GM08714 (cell line): ENCODE data around the gene PACSIN1.

ENCODE experiments used
- H3K4me3 ChIP-seq: fragments of 200-500 bp; sonication (Bioruptor generic); 2 replicates; pipeline ENCODE4 v1.5.1; 2014; ENCODE audit warnings: mild to moderate bottlenecking, low read length, inconsistent platforms
- ZNF274 ChIP-seq: IDR thresholded peaks from 2 replicates; pipeline ENCODE4 v1.6.1; 2012; ENCODE audit warnings: mild to moderate bottlenecking, low read depth, low read length

The PACSIN1 gene

DNA sequence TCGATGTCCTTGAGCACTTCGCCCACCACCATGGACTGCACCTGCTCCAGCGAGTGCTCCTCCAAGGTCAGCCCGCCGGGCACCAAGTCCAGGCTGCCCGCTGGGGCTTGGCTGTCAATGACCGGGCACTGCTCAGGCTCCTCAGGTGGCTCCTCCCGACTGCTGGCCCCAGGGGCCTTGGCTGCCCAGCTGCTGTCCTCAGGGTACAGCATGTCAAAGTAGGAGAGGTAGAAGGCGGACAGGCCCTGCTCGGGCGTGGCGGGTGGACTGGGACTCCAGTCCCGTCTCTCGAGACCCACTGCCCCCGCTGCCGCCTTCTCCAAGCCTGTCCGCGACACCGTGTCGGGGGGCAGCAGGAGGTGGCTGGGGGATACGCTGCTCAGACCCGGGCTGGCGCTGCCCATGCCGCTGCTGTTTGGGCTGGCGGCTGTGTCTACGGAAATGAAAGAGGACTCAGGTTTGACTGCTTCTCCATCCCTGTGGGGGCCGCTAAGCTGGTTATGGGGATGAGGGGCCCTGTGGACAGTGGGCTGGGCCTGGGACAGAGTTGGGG, 78.3 kb downstream of the PACSIN1 start:
- H3K4me3 ChIP-seq, result no peak overlapping the region
- TF ChIP-seq ZNF274, result no peak

DNA sequence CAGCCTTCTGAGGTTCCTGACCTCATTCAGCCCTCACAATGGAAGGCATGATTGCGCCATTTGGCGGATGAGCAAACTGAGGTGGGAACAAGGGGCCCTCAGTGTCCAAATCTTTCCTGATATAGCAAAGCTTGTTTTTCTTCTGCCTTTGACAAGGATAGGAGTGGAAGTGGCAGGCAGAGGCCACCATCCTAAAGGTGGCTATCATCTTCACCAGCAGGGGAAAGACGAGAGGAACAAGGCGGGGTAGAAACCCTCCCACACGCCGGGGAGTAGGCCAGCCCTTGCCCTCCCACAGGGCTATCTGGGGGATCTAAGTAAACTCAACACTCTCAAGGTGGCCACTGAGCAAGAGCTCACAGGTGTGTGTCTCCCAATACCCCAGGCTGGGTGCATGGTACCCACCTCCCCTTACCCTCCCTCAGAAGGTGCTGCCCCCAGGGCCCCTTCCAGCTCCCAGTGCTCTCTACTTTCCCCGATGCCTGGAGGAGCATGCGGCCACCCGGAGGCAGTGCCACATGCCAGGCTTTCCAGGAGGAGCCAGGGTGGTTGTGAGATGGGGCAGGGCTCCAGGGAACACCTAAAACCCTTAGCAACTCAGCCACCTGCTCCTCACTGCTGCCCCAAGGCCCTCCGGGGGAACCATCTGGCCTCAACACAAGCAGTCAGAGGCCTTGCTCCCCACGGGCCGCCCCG, 79.0 kb downstream of the PACSIN1 start:
- no peak for TF ChIP-seq ZNF274
- no peak overlapping the region for H3K4me3 ChIP-seq

DNA sequence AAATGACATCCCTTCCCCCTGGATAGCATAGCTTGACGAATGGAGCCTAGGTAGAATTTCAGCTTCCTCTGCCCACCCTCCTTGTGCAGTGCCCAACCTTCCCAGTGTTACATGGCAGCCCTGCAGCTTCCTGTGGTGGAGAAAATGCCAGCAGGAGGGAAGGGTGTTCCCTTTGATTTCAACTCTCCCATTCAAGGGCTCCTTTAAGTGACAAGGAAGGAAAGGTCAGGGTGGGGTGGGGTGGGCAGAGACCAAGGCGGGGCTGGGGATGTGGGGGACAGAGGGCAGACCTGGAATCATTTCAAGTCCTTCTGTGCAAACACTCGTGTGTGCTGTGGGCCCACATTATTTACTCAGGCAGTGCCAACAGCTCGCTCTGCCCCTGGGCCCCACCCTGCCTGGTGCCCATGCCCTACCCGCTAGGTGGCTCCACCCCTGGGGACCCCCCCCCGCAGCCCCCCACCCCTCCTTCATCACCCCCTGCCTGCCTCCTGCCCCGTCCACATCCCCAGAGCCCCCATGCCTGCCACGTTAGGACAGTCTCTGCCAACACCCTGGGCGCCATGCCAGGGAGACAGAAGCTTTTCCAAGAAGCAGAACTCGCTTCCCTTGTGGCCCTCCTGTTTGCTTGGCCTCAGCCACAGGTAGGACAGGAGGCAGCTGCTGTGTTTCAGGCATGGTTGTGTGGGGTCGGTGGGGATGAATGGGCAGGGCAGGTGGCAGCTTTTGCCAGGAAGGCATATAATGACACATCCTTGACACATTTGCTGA, 80.9 kb downstream of the PACSIN1 start:
- TF ChIP-seq ZNF274, result no peak
- no peak overlapping the region for H3K4me3 ChIP-seq

DNA sequence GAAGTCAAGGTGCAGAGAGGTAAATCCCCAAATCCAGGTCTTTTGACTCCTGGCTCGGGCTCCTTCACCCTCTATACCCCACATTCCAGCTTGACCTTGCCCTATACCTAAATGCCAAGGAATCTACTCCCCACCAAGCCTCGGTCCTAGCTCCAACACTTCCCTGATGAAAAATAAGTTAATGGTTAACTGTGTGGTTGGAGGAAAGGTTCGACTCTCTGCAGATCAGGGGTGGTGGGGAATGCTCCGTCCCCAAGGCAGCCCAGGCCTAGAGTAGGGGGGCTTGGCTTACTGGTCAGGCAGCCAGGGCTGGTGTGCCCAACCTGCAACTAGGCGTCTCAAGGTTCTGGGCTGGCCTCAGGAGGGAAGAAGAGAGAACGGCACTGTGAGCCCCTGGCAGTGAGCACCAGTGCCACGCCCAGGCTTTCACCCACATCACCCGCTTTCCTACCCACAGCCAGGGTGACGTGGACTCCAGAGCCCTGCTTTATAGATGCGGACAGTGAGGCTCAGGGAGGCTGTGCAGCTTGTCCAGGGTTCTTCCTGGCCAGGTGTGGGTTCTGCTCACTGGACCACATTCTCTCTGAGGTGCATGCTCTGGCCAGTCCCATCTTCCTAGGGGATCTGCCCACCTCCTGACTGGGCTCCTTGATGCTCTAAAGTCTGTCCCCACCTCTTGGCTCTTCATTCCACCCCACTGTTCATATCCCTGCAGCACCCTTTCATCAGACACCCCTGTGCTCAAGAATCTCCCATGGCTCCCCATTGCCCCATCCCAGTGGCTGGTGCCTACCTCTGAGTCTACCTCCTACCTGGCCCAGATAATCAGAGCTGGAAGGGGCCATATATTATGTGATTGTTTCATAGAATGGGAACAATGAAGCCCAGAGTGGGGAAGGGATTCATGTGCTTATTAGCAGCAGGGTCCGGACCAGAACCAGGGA, 82.1 kb downstream of the PACSIN1 start:
- no peak for TF ChIP-seq ZNF274

DNA sequence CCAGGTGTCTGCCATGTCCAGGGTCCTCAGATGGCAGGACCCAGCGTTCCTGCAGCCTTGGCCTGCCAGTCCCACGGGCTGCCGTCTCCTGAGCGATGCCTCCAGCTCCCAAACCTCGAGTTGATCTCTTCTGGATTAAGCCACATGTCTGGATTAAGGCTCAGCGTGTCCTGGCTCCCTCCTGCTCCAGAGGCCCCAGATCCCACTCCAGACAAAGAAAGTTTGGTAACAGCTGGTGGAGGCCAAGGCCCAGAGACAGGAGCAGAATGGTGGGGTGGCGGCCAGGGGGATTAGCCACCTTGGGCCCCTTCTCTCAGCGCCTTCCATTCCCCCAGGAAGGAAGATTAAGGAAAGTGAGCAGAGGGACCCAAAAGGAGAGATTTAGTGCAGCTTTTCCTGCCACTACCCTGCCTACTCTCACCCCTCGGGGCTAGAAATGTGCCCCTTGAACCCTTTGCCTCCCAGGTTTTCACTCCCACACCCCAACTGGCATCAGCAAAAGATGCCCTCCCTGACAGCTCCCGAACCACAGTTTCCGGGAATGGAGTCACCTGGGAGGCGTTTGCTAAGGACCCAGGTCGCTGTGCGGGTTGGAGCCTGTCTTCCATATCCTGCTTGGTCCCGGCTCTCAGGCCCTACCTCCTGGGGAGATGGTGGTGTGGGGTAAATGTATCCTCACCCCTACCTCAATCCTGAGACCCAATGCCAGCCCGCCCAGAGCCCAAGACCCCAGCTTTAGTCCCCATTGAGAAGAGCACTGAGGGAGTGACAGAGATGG, 83.3 kb downstream of the PACSIN1 start:
- H3K4me3 ChIP-seq, result no peak overlapping the region
- TF ChIP-seq ZNF274, result no peak

More for the DNA sequence above, 82.1 kb downstream of the PACSIN1 start:
- H3K4me3 ChIP-seq, result no peak overlapping the region

DNA sequence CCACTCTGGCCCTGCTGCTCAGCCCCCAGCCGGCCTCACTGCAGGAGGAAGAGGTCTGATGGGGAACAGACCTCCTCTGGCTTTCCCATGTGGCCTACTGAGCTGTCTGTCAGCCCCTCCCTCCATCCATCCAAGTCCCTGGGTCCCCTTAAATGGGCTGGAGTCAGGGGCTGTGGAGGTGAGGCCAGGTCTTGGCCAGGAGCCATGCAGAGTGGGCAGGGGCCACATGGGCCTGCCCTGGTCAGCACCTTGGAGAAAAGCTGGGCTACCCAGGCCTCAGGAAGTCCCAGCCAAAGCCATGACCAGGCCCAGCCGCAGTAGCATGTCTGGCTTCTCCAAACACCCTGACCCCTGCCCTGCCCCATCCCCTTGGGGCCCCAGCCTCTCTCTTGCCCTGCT, 83.9 kb downstream of the PACSIN1 start:
- H3K4me3 ChIP-seq, result no peak overlapping the region
- no peak for TF ChIP-seq ZNF274

DNA sequence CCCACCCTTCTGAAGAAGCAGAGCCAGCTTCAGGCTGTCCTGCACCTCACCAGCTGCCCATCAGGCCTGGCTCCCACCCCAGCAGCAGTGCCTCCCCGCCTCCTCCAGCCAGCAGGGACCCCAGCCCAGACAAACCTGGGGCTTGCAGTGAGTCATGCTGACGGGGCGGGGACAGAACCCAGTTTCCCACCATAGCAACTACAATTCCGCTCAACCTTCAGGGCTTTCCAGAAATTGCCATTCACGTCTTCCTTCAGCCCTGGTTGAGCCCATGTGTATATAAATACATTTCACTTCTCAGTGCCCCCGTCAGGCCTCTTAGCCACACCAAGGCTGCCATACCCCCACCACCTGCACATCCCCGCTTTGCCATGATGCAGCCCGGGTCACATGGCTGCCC, 85.8 kb downstream of the PACSIN1 start:
- no peak overlapping the region for H3K4me3 ChIP-seq
- no peak for TF ChIP-seq ZNF274

DNA sequence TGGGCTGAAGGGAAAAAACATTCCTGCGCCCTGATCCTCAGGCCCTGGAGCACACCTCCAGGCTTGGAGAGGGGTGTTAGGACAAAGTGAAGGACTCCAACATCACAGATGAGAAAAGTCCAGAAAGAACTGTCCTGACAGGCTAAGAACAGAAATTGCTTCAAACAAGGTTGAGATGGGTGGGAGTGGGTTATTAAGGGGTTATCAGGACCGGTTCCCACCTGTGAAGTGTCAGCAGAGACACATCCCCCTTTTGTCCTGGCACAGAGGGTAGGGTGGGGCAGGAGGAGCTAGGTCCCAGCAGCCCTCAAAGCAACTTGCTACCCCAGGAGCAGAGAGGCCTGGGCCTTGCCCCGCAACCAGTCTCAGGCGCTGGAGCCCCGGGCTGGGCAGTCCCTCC, 86.7 kb downstream of the PACSIN1 start:
- H3K4me3 ChIP-seq, result no peak overlapping the region

DNA sequence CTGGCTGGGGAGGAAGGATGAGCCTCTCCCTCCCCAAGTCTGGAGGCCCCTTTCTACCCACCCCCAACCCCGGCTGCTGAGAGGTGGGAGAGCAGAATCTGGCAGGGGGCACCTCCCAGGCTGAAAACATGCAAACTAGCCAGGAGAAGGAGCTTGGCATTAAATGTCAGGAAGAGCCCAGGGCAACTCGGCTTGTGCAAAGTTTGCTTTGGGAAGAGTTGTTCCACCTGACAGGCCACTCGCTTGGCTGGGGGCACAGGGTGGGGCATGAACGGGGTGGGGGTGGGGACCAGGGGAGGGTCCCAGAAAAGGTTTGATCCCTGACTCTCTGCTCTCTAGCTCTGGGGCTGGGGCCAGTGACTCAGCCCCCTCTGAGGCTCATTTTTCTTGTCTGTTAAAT, 87.3 kb downstream of the PACSIN1 start:
- H3K4me3 ChIP-seq, result no peak overlapping the region

More for the DNA sequence above, 86.7 kb downstream of the PACSIN1 start:
- TF ChIP-seq ZNF274, result no peak

DNA sequence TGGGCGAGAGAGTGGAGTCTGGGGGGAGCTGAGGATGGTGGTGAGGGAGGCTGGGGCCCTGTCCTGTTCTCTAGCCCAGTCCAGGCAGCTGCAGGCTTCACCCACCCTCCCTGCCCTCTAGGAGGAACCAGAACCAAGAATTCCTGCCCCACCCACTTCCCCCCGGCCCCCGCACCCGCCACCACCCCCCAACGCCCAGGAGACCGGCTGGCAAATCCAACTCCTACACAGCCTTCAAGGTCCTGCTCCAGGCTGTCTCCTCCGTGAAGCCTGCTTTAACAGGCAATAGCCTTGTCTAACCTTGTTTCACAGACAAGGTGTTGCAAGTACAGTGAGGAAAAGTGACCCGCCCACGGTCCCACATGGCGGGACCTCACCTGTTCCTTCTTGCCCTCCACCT, 87.9 kb downstream of the PACSIN1 start:
- TF ChIP-seq ZNF274, result no peak
- H3K4me3 ChIP-seq, result no peak overlapping the region

More for the DNA sequence above, 87.3 kb downstream of the PACSIN1 start:
- no peak for TF ChIP-seq ZNF274

DNA sequence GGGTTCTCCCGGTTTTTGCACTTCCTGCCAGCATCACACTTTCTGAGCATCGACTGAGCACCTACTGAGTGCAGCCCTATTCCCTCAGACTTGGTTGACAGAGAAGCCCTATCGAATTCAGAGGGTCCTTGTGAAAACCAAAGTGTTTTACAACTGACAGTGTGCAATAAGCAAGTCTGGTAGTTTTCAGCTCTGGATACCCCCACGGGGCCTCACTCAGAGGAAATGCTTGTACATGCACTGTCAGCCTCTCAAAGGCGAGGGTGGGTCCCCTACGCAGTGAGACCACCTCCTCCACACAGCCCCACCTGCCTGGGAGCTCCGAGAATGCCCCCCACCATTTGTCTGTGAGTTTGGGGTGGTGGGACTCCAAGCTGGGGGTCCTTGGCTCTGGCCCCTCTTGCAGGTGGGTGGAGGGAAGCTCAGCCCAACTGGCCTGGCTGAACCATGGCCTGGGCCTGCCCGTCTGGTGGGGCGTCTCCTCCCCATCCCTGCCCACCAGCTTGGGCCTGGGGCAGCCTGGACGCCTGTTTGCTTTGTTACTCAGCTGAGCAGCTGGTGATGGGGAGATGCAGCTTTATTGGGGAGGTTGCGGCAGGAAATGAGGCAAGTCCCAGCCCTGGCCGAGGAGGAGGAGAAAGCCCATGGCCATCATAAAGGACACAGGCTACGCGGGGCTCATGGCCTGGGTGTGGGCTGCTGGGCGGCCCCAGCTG, 88.6 kb downstream of the PACSIN1 start:
- TF ChIP-seq ZNF274, result no peak
- no peak overlapping the region for H3K4me3 ChIP-seq

DNA sequence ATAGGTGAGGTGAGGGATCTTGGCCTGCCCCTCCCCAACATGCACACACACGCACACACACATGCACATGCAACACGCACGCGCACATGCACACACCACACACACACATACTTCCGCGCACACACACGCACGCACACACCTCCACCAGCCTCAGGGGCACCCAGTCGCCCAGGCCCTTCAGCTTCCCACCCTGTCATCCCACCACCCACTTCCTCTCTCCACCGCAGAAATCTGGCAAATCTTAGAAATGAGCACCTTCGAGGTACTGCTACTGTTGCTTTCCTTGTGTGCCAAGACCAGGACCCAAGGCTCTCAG, 89.1 kb downstream of the PACSIN1 start:
- no peak for TF ChIP-seq ZNF274
- H3K4me3 ChIP-seq, result no peak overlapping the region

DNA sequence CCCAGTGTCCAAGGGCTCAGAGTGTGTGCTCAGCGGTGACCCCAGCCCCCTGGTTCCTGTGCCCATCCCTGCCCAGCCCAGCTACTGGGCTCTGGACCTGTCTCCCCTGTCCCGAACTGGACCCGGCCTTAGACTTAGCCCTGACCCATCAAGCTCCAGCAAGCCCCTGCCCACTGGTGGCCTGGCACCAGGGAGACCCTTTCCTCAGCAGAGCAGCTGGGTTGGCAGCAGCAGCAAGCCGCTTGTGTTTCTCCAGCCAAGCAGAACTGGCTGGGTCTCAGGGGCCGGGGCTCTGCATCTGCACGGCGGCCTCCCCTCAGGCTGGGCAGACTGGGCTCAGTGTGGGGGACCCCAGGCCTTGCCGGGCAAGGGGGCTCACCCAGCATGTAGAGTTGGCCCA, 89.5 kb downstream of the PACSIN1 start:
- no peak for TF ChIP-seq ZNF274
- no peak overlapping the region for H3K4me3 ChIP-seq
